Measurements from ENCODE around the gene C17orf113. TPM values are rescaled to one million over a fixed set of nuclear protein-coding genes. Genes with fewer than 3 reads are reported as not detected.

Gene C17orf113
- total RNA-seq, 6 experiments from 2014 or later: 0.07 to 0.10 (median 0.08) TPM; not detected in 2

DNA sequence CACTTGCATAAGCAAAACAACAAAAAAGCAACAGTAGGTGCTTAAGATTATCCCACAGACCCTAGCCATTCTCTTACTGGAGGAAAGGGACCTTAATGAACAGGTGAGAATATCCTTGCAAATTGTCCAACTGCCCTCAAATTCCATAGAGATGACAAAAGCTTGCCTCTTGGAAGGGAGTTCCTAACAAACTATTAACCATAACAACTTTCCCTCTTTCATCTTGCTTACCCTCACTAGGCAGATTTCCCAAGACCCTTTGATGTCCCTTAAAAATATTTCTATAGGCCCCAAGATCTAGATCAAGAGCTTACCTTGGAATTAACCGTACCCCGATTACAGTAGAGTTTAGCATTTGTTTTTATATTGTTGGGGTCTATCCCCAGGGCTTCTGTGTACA is 62.0 kb downstream of the C17orf113 start:
- H3K9me3 Mint-ChIP-seq: no peaks in the 10 kb centered on the region
- peaks cover 59% of the 10 kb centered on the region for H3K36me3 Mint-ChIP-seq (ENCODE audit: low read depth)
- TF ChIP-seq, protein P1, sequence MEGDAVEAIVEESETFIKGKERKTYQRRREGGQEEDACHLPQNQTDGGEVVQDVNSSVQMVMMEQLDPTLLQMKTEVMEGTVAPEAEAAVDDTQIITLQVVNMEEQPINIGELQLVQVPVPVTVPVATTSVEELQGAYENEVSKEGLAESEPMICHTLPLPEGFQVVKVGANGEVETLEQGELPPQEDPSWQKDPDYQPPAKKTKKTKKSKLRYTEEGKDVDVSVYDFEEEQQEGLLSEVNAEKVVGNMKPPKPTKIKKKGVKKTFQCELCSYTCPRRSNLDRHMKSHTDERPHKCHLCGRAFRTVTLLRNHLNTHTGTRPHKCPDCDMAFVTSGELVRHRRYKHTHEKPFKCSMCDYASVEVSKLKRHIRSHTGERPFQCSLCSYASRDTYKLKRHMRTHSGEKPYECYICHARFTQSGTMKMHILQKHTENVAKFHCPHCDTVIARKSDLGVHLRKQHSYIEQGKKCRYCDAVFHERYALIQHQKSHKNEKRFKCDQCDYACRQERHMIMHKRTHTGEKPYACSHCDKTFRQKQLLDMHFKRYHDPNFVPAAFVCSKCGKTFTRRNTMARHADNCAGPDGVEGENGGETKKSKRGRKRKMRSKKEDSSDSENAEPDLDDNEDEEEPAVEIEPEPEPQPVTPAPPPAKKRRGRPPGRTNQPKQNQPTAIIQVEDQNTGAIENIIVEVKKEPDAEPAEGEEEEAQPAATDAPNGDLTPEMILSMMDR (IDR thresholded peaks at IDR 0.05): no peak
- H3K27ac Mint-ChIP-seq: no peak overlapping the region; the same call in 1 of the 2 replicates
- H3K27me3 Mint-ChIP-seq (ENCODE audit: insufficient read depth): no peaks in the 10 kb centered on the region; the same call in 1 of the 2 replicates
- DNase-seq: no peak
- no peak overlapping the region for H3K4me3 Mint-ChIP-seq
- peaks cover 19% of the 10 kb centered on the region for H3K4me1 Mint-ChIP-seq (ENCODE audit: low read depth)

Other genes starting within 250 kb of the C17orf113 start
- gene P3H4, start 238.7 kb downstream of the C17orf113 start, total RNA-seq (2021; fragmentation: NEBNext Ultra II Directional; extraction: Animal tissue kit (Norgen Biotek cat#: 25700)): 10 to 100 TPM; 48.8 to 75.5 (median 50.3) TPM
- gene FKBP10, start 237.6 kb downstream of the C17orf113 start, total RNA-seq (2021; fragmentation: NEBNext Ultra II Directional; extraction: Animal tissue kit (Norgen Biotek cat#: 25700)): 100 to 1,000 TPM; 417 to 500 (median 442) TPM
- 10 to 100 TPM; 33.9 to 55.2 (median 37.3) TPM for gene NT5C3B, start 214.4 kb downstream of the C17orf113 start, total RNA-seq (2021; fragmentation: NEBNext Ultra II Directional; extraction: Animal tissue kit (Norgen Biotek cat#: 25700))
- gene KLHL10, start 212.8 kb downstream of the C17orf113 start, total RNA-seq (2021; fragmentation: NEBNext Ultra II Directional; extraction: Animal tissue kit (Norgen Biotek cat#: 25700)): not detected
- gene KLHL11, start 185.2 kb downstream of the C17orf113 start, total RNA-seq (2021; fragmentation: NEBNext Ultra II Directional; extraction: Animal tissue kit (Norgen Biotek cat#: 25700)): 10 to 100 TPM; 13.4 to 16.2 (median 15.7) TPM
- 100 to 1,000 TPM; 254 to 315 (median 279) TPM for gene ACLY, start 131.7 kb downstream of the C17orf113 start, total RNA-seq (2021; fragmentation: NEBNext Ultra II Directional; extraction: Animal tissue kit (Norgen Biotek cat#: 25700))
- 1 to 10 TPM in 3 of 6 experiments, under 1 TPM in 3; 0.74 to 1.8 (median 0.97) TPM for gene ODAD4, start 120.0 kb downstream of the C17orf113 start, total RNA-seq (2021; fragmentation: NEBNext Ultra II Directional; extraction: Animal tissue kit (Norgen Biotek cat#: 25700))
- gene CNP, start 83.8 kb downstream of the C17orf113 start, total RNA-seq (2021; fragmentation: NEBNext Ultra II Directional; extraction: Animal tissue kit (Norgen Biotek cat#: 25700)): 100 to 1,000 TPM; 105 to 118 (median 111) TPM
- 100 to 1,000 TPM in 3 of 6 experiments, 10 to 100 TPM in 3; 85.0 to 115 (median 100) TPM for gene DNAJC7, start 33.2 kb downstream of the C17orf113 start, total RNA-seq (2021; fragmentation: NEBNext Ultra II Directional; extraction: Animal tissue kit (Norgen Biotek cat#: 25700))
- 10 to 100 TPM; 37.1 to 43.9 (median 40.3) TPM for gene NKIRAS2, start 30.5 kb downstream of the C17orf113 start, total RNA-seq (2021; fragmentation: NEBNext Ultra II Directional; extraction: Animal tissue kit (Norgen Biotek cat#: 25700))
- gene ZNF385C, start 47.9 kb upstream of the C17orf113 start, total RNA-seq (2021; fragmentation: NEBNext Ultra II Directional; extraction: Animal tissue kit (Norgen Biotek cat#: 25700)): not detected
- 1 to 10 TPM; 4.0 to 5.3 (median 4.2) TPM for gene DHX58, start 62.1 kb upstream of the C17orf113 start, total RNA-seq (2021; fragmentation: NEBNext Ultra II Directional; extraction: Animal tissue kit (Norgen Biotek cat#: 25700))
- gene KAT2A, start 70.8 kb upstream of the C17orf113 start, total RNA-seq (2021; fragmentation: NEBNext Ultra II Directional; extraction: Animal tissue kit (Norgen Biotek cat#: 25700)): 10 to 100 TPM; 21.5 to 36.2 (median 25.3) TPM
- not detected for gene HSPB9, start 72.2 kb upstream of the C17orf113 start, total RNA-seq (2021; fragmentation: NEBNext Ultra II Directional; extraction: Animal tissue kit (Norgen Biotek cat#: 25700))
- 100 to 1,000 TPM; 184 to 204 (median 193) TPM for gene RAB5C, start 104.4 kb upstream of the C17orf113 start, total RNA-seq (2021; fragmentation: NEBNext Ultra II Directional; extraction: Animal tissue kit (Norgen Biotek cat#: 25700))
- gene KCNH4, start 130.5 kb upstream of the C17orf113 start, total RNA-seq (2021; fragmentation: NEBNext Ultra II Directional; extraction: Animal tissue kit (Norgen Biotek cat#: 25700)): not detected
- not detected for gene HCRT, start 134.9 kb upstream of the C17orf113 start, total RNA-seq (2021; fragmentation: NEBNext Ultra II Directional; extraction: Animal tissue kit (Norgen Biotek cat#: 25700))
- gene GHDC, start 143.9 kb upstream of the C17orf113 start, total RNA-seq (2021; fragmentation: NEBNext Ultra II Directional; extraction: Animal tissue kit (Norgen Biotek cat#: 25700)): 1 to 10 TPM; 1.5 to 7.5 (median 6.4) TPM
- 10 to 100 TPM; 16.8 to 22.5 (median 20.1) TPM for gene STAT5B, start 225.8 kb upstream of the C17orf113 start, total RNA-seq (2021; fragmentation: NEBNext Ultra II Directional; extraction: Animal tissue kit (Norgen Biotek cat#: 25700))
- gene STAT5A, start 237.9 kb upstream of the C17orf113 start, total RNA-seq (2021; fragmentation: NEBNext Ultra II Directional; extraction: Animal tissue kit (Norgen Biotek cat#: 25700)): 1 to 10 TPM in 1 of 6 experiments, under 1 TPM in 5; 0.27 to 1.0 (median 0.53) TPM

Data from HFFc6 (cell line).